WI38 (cell line): ENCODE measurements around the gene GIGYF2.

Source experiments
- H3K4me3 ChIP-seq: 2 replicates; pipeline ENCODE4 v1.5.1; 2011; ENCODE audit warnings: low read depth, mild to moderate bottlenecking, control low read depth, low read length
- CTCF ChIP-seq: IDR thresholded peaks from 2 replicates; pipeline ENCODE4 v1.5.1; 2012; ENCODE audit warnings: low read depth, mild to moderate bottlenecking, control low read depth, low read length

The GIGYF2 gene

GRCh38 chr2:232878855-232879617 is 181.9 kb downstream of the GIGYF2 start:
- H3K4me3 ChIP-seq: no peak overlapping the region
- TF ChIP-seq CTCF: no peak

GRCh38 chr2:232879618-232880494 is 182.7 kb downstream of the GIGYF2 start:
- H3K4me3 ChIP-seq: no peak overlapping the region
- no peak for TF ChIP-seq CTCF

GRCh38 chr2:232880764-232881351 is 183.7 kb downstream of the GIGYF2 start:
- TF ChIP-seq CTCF: no peak

GRCh38 chr2:232882085-232882484 is 185.0 kb downstream of the GIGYF2 start:
- TF ChIP-seq CTCF: no peak
- no peak overlapping the region for H3K4me3 ChIP-seq

More at GRCh38 chr2:232880764-232881351, 183.7 kb downstream of the GIGYF2 start:
- no peak overlapping the region for H3K4me3 ChIP-seq

- TF ChIP-seq CTCF: no peak
- no peak overlapping the region for H3K4me3 ChIP-seq
Measured at GRCh38 chr2:232882505-232883115, 185.5 kb downstream of the GIGYF2 start.

- TF ChIP-seq CTCF: no peak
- H3K4me3 ChIP-seq: no peak overlapping the region
Measured at GRCh38 chr2:232883116-232883721, 186.1 kb downstream of the GIGYF2 start.
